AG04450 (cell line): ENCODE data around the gene BRDT. TPM values are rescaled to one million over a fixed set of nuclear protein-coding genes. Genes with fewer than 3 reads are reported as not detected.

Experiments
- CTCF ChIA-PET: fragments of 300-600, 350-600 bp; formaldehyde crosslinking; extraction: SDS; loops from one replicate; lab custom pipeline; 2022; ENCODE audit warnings: antibody characterized with exemption, inconsistent platforms; lab: Charles Lee
- POLR2A ChIA-PET: fragments of 350-600 bp; formaldehyde crosslinking; extraction: SDS; loops from one replicate; lab custom pipeline; 2021; ENCODE audit warnings: antibody characterized with exemption, inconsistent platforms; lab: Yijun Ruan, JAX
- DNase-seq: peaks from one replicate; pipeline ENCODE4 v3.0.0-alpha.2; 2011; ENCODE audit warnings: low read depth, low spot score
- H3K27ac ChIP-seq: one replicate; pipeline ENCODE4 v1.5.1; 2012; ENCODE audit warnings: low read depth, low read length, control low read depth
- H3K27me3 ChIP-seq: one replicate; pipeline ENCODE4 v1.6.0; 2012; ENCODE audit warnings: low read length; ENCODE audit not compliant: control insufficient read depth, insufficient read depth
- H3K4me3 ChIP-seq: 2 replicates; pipeline ENCODE4 v1.5.1; 2011; ENCODE audit warnings: mild to moderate bottlenecking, low read depth, low read length, control low read depth
- H3K9me3 ChIP-seq: 2 replicates; pipeline ENCODE4 v1.5.1; 2012; ENCODE audit warnings: low read length; ENCODE audit not compliant: control insufficient read depth, insufficient read depth
- polyA plus RNA-seq: library from polyadenylated mRNA; depleted of rRNA; stranded (reverse); fragments of >200 nt; gene quantifications from 2 replicates; pipeline ENCODE4 v1.2.3, GENCODE V29; 2011
- TF ChIP-seq, protein P1 (sequence below): IDR thresholded peaks from 2 replicates; pipeline ENCODE4 v1.5.1; 2011; ENCODE audit warnings: low read depth, low read length, control low read depth, inconsistent platforms

BRDT gene
- polyA plus RNA-seq, 1 experiment, result not detected

DNA sequence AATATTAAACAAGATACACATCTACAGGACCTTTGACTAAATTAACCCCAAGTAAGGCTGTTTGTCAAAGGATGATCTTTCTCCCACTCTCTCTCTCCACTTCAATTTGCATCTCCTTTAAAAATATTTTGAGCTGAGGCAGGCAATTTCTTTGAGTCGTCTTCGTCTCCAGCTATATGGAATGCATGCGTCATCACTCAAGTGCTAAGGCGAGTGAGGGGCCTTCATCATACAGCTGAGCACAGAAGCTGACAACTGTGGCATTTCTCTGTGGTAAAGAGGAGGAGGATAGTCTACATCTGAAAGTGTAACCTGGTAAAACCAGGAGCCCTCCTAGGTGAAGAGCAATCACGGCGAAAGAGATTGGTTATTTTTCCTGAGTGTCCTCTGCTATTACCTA, 88.2 kb downstream of the BRDT start:
- Histone ChIP-seq H3K9me3 (no peaks in the 10 kb centered on the region), H3K4me3 (no peak overlapping the region), H3K27me3 (no peaks in the 10 kb centered on the region), H3K27ac (no peak overlapping the region)
- ChIA-PET POLR2A (interaction anchor here (0.9 kb wide), 1 partner anchor 174 kb away, joined by 8 read pairs; no protein-coding TSS in a partner anchor), CTCF (interaction anchor here (2.5 kb wide), 1 partner anchor 254 kb away, joined by 12 read pairs; no protein-coding TSS in a partner anchor)
- DNase-seq, result peak; percentile 26
- TF ChIP-seq, protein P1, sequence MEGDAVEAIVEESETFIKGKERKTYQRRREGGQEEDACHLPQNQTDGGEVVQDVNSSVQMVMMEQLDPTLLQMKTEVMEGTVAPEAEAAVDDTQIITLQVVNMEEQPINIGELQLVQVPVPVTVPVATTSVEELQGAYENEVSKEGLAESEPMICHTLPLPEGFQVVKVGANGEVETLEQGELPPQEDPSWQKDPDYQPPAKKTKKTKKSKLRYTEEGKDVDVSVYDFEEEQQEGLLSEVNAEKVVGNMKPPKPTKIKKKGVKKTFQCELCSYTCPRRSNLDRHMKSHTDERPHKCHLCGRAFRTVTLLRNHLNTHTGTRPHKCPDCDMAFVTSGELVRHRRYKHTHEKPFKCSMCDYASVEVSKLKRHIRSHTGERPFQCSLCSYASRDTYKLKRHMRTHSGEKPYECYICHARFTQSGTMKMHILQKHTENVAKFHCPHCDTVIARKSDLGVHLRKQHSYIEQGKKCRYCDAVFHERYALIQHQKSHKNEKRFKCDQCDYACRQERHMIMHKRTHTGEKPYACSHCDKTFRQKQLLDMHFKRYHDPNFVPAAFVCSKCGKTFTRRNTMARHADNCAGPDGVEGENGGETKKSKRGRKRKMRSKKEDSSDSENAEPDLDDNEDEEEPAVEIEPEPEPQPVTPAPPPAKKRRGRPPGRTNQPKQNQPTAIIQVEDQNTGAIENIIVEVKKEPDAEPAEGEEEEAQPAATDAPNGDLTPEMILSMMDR, result no peak

DNA sequence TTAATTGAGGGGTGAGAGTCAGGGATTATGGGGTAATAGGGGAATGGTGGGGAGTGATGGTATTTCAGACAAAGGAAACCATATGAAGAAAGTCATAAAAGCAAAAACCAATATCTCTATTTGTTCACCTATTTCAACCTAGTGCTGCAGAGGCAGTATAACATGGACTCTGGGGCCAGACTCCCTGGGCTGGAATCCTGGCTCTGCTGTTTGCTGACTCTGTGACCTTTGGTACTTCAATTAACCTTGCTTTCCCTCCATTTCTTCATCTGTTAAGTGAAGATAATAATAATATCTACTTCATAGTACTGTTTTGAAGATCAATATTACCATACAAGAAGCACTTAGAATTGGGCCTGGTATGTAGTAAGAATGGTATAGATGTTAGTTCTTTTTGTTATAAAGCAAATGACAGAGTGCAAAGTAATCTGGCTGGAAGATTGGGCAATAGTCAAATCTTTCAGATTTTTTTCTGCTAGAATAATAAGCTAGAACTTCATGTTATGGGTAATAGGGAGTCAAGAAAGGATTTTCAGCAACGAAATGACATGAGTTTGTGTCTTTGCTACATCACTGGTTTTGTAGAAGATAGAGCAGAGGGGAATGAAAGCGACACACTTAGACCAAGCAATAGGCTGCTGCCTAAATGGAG, 89.6 kb downstream of the BRDT start:
- H3K27me3 ChIP-seq, result no peaks in the 10 kb centered on the region
- TF ChIP-seq, protein P1, result no peak
- no peak overlapping the region for H3K27ac ChIP-seq
- CTCF ChIA-PET, result no interaction called here
- POLR2A ChIA-PET, result interaction anchor here (0.7 kb wide), 1 partner anchor 29 kb away, joined by 8 read pairs; no protein-coding TSS in a partner anchor
- H3K4me3 ChIP-seq, result no peak overlapping the region
- DNase-seq, result no peak
- H3K9me3 ChIP-seq, result no peaks in the 10 kb centered on the region

DNA sequence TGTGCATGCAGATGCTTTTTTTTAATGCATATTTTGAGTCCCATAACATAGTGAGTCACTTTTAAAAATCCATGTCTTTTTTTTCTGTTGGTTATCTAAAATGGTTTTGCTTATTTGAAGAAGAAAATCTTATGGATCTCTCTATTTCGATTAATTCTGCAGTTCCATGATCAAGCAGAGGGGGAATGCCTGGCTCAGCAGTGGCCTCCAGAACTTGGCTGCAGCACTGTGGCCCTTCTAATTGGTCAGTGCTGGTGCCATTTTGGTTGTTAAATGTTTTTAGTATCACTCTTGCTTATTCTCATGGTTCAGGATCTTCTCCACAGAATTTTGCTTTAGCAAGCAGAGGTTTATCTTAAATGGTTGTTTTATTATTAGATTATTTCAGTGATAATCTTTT, 91.8 kb downstream of the BRDT start:
- Histone ChIP-seq H3K27ac (no peak overlapping the region), H3K4me3 (no peak overlapping the region), H3K9me3 (no peaks in the 10 kb centered on the region), H3K27me3 (no peaks in the 10 kb centered on the region)
- ChIA-PET POLR2A (interaction anchor here (0.6 kb wide), 1 partner anchor 17 kb away, joined by 16 read pairs; no protein-coding TSS in a partner anchor), CTCF (interaction anchor here (0.5 to 1.3 kb wide), 4 partner anchors 9 to 540 kb away, joined by 3 to 5 read pairs (median 4); partner anchors contain the start of gene CDC7)
- no peak for DNase-seq
- TF ChIP-seq, protein P1, result peak; percentile 18; the same call in 1 of the 2 replicates

DNA sequence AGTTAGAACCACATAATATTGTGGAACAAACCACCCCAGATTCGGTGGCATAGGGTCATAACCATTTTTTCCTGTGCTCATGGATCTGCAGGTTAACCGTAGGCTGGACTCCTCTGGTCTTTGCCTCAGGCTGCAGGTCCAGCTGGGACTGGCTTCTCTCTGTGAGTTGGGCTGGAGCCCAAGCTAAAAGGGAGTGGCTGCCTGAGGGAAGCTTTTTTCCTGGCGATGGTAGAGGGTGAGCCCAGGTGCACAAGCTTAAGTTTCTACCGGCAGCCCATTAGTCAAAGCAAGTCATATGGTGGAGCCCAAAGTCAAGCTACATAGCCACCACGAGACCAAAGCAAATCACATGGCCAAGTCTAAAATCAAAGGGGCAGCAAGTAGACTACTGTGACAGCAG, 94.4 kb downstream of the BRDT start:
- CTCF ChIA-PET, result no interaction called here
- Histone ChIP-seq H3K4me3 (no peak overlapping the region), H3K27ac (no peak overlapping the region), H3K27me3 (no peaks in the 10 kb centered on the region), H3K9me3 (no peaks in the 10 kb centered on the region)
- DNase-seq, result no peak
- TF ChIP-seq, protein P1, result no peak
- POLR2A ChIA-PET, result no interaction called here
